ENCODE results near the gene UGT1A1. TPM values are rescaled to one million over a fixed set of nuclear protein-coding genes. Genes with fewer than 3 reads are reported as not detected.

UGT1A1 gene
- total and polyA plus RNA-seq, 2 of the 13 experiments (the other 11 are each of a cell fraction or from before 2014, with no cell fraction given): 0.69 to 0.75 TPM

- TF ChIP-seq, protein P1, sequence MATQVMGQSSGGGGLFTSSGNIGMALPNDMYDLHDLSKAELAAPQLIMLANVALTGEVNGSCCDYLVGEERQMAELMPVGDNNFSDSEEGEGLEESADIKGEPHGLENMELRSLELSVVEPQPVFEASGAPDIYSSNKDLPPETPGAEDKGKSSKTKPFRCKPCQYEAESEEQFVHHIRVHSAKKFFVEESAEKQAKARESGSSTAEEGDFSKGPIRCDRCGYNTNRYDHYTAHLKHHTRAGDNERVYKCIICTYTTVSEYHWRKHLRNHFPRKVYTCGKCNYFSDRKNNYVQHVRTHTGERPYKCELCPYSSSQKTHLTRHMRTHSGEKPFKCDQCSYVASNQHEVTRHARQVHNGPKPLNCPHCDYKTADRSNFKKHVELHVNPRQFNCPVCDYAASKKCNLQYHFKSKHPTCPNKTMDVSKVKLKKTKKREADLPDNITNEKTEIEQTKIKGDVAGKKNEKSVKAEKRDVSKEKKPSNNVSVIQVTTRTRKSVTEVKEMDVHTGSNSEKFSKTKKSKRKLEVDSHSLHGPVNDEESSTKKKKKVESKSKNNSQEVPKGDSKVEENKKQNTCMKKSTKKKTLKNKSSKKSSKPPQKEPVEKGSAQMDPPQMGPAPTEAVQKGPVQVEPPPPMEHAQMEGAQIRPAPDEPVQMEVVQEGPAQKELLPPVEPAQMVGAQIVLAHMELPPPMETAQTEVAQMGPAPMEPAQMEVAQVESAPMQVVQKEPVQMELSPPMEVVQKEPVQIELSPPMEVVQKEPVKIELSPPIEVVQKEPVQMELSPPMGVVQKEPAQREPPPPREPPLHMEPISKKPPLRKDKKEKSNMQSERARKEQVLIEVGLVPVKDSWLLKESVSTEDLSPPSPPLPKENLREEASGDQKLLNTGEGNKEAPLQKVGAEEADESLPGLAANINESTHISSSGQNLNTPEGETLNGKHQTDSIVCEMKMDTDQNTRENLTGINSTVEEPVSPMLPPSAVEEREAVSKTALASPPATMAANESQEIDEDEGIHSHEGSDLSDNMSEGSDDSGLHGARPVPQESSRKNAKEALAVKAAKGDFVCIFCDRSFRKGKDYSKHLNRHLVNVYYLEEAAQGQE (IDR thresholded peaks at IDR 0.05; ENCODE audit: borderline replicate concordance in 1 of 2, low read depth in 1 of 2, low read length in 2 of 2): peak in 1 of 2 experiments; percentile 87; a peak in 2 of 4 replicates
- TF ChIP-seq AKNA (CRISPR knock-in tag; IDR thresholded peaks at IDR 0.05; ENCODE audit: borderline replicate concordance): no peak
- TF ChIP-seq MTA1 (CRISPR knock-in tag; IDR thresholded peaks at IDR 0.05; ENCODE audit: borderline replicate concordance): peak; percentile 56; the same call in 1 of the 2 replicates
- no peak for TF ChIP-seq ZBTB8A (CRISPR knock-in tag; IDR thresholded peaks at IDR 0.05; ENCODE audit: borderline replicate concordance, low read depth)
- no peak for TF ChIP-seq ZIK1 (CRISPR knock-in tag; IDR thresholded peaks at IDR 0.05; ENCODE audit: borderline replicate concordance, low read depth)
- peak; percentile 55; the same call in 1 of the 2 replicates for TF ChIP-seq ZBTB3 (CRISPR knock-in tag; IDR thresholded peaks at IDR 0.05; ENCODE audit: borderline replicate concordance, low read depth)
- TF ChIP-seq SP2 (CRISPR knock-in tag; IDR thresholded peaks at IDR 0.05): no peak
- TF ChIP-seq ZNF343 (CRISPR knock-in tag; IDR thresholded peaks at IDR 0.05): no peak
- TF ChIP-seq MAFK (conservative IDR thresholded peaks at IDR 0.05 in 1 of 2, IDR thresholded peaks at IDR 0.05 in 1 of 2; ENCODE audit: low read length in 2 of 2): no peak
- no peak for TF ChIP-seq NFATC3 (CRISPR knock-in tag; IDR thresholded peaks at IDR 0.05)
- no peak; the same call in 1 of the 2 replicates for TF ChIP-seq SALL2 (CRISPR knock-in tag; IDR thresholded peaks at IDR 0.05)
- no peak for TF ChIP-seq AFF4 (CRISPR knock-in tag; IDR thresholded peaks at IDR 0.05)
- TF ChIP-seq NKX3-1 (CRISPR knock-in tag; IDR thresholded peaks at IDR 0.05): peak; percentile 90
- peak; percentile 76; the same call in 1 of the 2 replicates for TF ChIP-seq ZNF788 (CRISPR knock-in tag; IDR thresholded peaks at IDR 0.05; ENCODE audit: borderline replicate concordance)
- no peak for TF ChIP-seq MXD3 (CRISPR knock-in tag; IDR thresholded peaks at IDR 0.05)
Measured at GRCh38 chr2:233745073-233745755, 14.9 kb upstream of the UGT1A1 start (continued).
